ENCODE results near the gene RPS6KA4.

GRCh38 chr11:64322925-64323260 is 36.1 kb upstream of the RPS6KA4 start:
- TF ChIP-seq, protein P1, sequence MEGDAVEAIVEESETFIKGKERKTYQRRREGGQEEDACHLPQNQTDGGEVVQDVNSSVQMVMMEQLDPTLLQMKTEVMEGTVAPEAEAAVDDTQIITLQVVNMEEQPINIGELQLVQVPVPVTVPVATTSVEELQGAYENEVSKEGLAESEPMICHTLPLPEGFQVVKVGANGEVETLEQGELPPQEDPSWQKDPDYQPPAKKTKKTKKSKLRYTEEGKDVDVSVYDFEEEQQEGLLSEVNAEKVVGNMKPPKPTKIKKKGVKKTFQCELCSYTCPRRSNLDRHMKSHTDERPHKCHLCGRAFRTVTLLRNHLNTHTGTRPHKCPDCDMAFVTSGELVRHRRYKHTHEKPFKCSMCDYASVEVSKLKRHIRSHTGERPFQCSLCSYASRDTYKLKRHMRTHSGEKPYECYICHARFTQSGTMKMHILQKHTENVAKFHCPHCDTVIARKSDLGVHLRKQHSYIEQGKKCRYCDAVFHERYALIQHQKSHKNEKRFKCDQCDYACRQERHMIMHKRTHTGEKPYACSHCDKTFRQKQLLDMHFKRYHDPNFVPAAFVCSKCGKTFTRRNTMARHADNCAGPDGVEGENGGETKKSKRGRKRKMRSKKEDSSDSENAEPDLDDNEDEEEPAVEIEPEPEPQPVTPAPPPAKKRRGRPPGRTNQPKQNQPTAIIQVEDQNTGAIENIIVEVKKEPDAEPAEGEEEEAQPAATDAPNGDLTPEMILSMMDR (IDR thresholded peaks at IDR 0.05), result no peak
- no peak for TF ChIP-seq ZFX (IDR thresholded peaks at IDR 0.05; ENCODE audit: borderline replicate concordance)

Measured in 22Rv1 (cell line).